A549 (cell line): ENCODE data around the gene FNTB. TPM values are rescaled to one million over a fixed set of nuclear protein-coding genes. Genes with fewer than 3 reads are reported as not detected.

Source experiments
- ATAC-seq, 2 experiments: fragments of 200-7000 bp in 1 of 2; fragments of >200 bp in 1 of 2; cut with Nextera tagmentation in 1 of 2; cut with Tn5 transposase in 1 of 2; 3 replicates each; pipeline versions ENCODE4 v1.8.0 to v1.9.1; 2018 to 2020; ENCODE audit warnings: mild to moderate bottlenecking in 1 of 2, moderate library complexity in 1 of 2
- CTCF ChIA-PET: fragments of 300-600 bp; sonication (Branson Sonifier 250); formaldehyde crosslinking; extraction: SDS; loops from one replicate; lab custom pipeline; 2021; ENCODE audit warnings: antibody characterized with exemption, inconsistent platforms; lab: Yijun Ruan, JAX
- POLR2A ChIA-PET: fragments of 350-600 bp; formaldehyde crosslinking; extraction: SDS; loops from one replicate; lab custom pipeline; 2021; ENCODE audit warnings: antibody characterized with exemption, inconsistent platforms; lab: Yijun Ruan, JAX
- DNase-seq, 2 experiments: peaks; one replicate each; pipeline versions ENCODE4 v3.0.0 to v3.0.0-alpha.2; 2011 to 2016; ENCODE audit warnings: low read depth in 1 of 2, low spot score in 1 of 2
- FAIRE-seq: peaks from 2 replicates; lab custom pipeline; 2011; peaks lifted over from hg19 to GRCh38; lab: Jason Lieb, UNC
- H3K27ac ChIP-seq, 2 experiments: fragments of >200 bp; sonication (Bioruptor Twin); formaldehyde crosslinking; 3 replicates each; pipeline ENCODE4 v1.5.1; 2016 to 2017
- H3K4me1 ChIP-seq: fragments of >200 bp; sonication (Bioruptor Twin); formaldehyde crosslinking; 3 replicates; pipeline ENCODE4 v1.6.1; 2016
- H3K4me2 ChIP-seq: fragments of >200 bp; sonication (Bioruptor Twin); formaldehyde crosslinking; 3 replicates; pipeline ENCODE4 v1.6.1; 2016
- H3K4me3 ChIP-seq: fragments of >200 bp; sonication (Bioruptor Twin); formaldehyde crosslinking; 3 replicates; pipeline ENCODE4 v1.5.1; 2016
- H3K9me3 ChIP-seq: fragments of >200 bp; sonication (Bioruptor Twin); formaldehyde crosslinking; 3 replicates; pipeline ENCODE4 v1.6.1; 2016
- BHLHE40 ChIP-seq: IDR thresholded peaks from 2 replicates; pipeline ENCODE4 v1.6.1; 2012; ENCODE audit warnings: low read depth, low read length, inconsistent platforms
- CBX2 ChIP-seq: fragments of 200-600 bp; sonication (generic); IDR thresholded peaks from 2 replicates; pipeline ENCODE4 v1.6.1; 2016; ENCODE audit warnings: low read depth, mild to moderate bottlenecking, borderline replicate concordance
- CBX8 ChIP-seq: fragments of 200-600 bp; sonication (generic); IDR thresholded peaks from 2 replicates; pipeline ENCODE4 v1.6.1; 2016
- CEBPB ChIP-seq, 2 experiments: fragments of >200 bp in 1 of 2; sonication (Bioruptor Twin) in 1 of 2; formaldehyde crosslinking in 1 of 2; IDR thresholded peaks; 2 replicates each; pipeline ENCODE4 v1.6.1; 2012 to 2016
- E2F6 ChIP-seq: IDR thresholded peaks from 2 replicates; pipeline ENCODE4 v1.6.1; 2012; ENCODE audit warnings: low read depth, borderline replicate concordance
- EHF ChIP-seq: fragments of 250-450 bp; sonication (Bioruptor Pico); IDR thresholded peaks from 2 replicates; pipeline ENCODE4 v1.5.0; 2020; ENCODE audit warnings: mild to moderate bottlenecking
- HOXA7 ChIP-seq: fragments of 250-450 bp; sonication (Bioruptor Pico); IDR thresholded peaks from 2 replicates; pipeline ENCODE4 v1.5.0; 2020; ENCODE audit warnings: mild to moderate bottlenecking, moderate library complexity
- HOXB13 ChIP-seq: fragments of 250-450 bp; sonication (Bioruptor Pico); IDR thresholded peaks from 2 replicates; pipeline ENCODE4 v1.5.0; 2020; ENCODE audit warnings: low read depth, mild to moderate bottlenecking, moderate library complexity
- JUN ChIP-seq, 2 experiments: fragments of >200 bp; sonication (Bioruptor Twin); formaldehyde crosslinking; IDR thresholded peaks; 2 replicates in 1 of 2; 3 replicates in 1 of 2; pipeline ENCODE4 v1.6.1; 2016 to 2017
- MAFK ChIP-seq: fragments of 450-650 bp; IDR thresholded peaks from 2 replicates; pipeline ENCODE4 v1.6.1; 2014; ENCODE audit not compliant: partially characterized antibody
- MAZ ChIP-seq: fragments of 150-350 bp; IDR thresholded peaks from 2 replicates; pipeline ENCODE4 v1.6.1; 2014; ENCODE audit warnings: antibody characterized with exemption, low read depth, low read length, borderline replicate concordance
- NPAS2 ChIP-seq: fragments of 250-450 bp; sonication (Bioruptor Pico); IDR thresholded peaks from 2 replicates; pipeline ENCODE4 v1.8.0; 2022; ENCODE audit warnings: mild to moderate bottlenecking, moderate library complexity, borderline replicate concordance
- PHF8 ChIP-seq: fragments of 200-600 bp; sonication (generic); IDR thresholded peaks from 2 replicates; pipeline ENCODE4 v1.6.1; 2016; ENCODE audit warnings: low read depth, mild to moderate bottlenecking, antibody characterized with exemption, moderate library complexity, borderline replicate concordance
- POLR2A ChIP-seq: IDR thresholded peaks from 2 replicates; pipeline ENCODE4 v1.6.1; 2012; ENCODE audit warnings: mild to moderate bottlenecking, low read length
- RARB ChIP-seq: fragments of 250-450 bp; sonication (Bioruptor Pico); IDR thresholded peaks from 2 replicates; pipeline ENCODE4 v1.8.0; 2021; ENCODE audit warnings: mild to moderate bottlenecking, moderate library complexity
- RCOR1 ChIP-seq: fragments of 150-350 bp; IDR thresholded peaks from 2 replicates; pipeline ENCODE4 v1.6.1; 2014; ENCODE audit warnings: antibody characterized with exemption, low read length, low read depth
- RFX5 ChIP-seq: fragments of 450-650 bp; IDR thresholded peaks from 2 replicates; pipeline ENCODE4 v1.7.1; 2014; ENCODE audit warnings: antibody characterized with exemption, mild to moderate bottlenecking, moderate library complexity
- SREBF2 ChIP-seq: fragments of 450-650 bp; IDR thresholded peaks from 2 replicates; pipeline ENCODE4 v1.6.1; 2014; ENCODE audit warnings: mild to moderate bottlenecking, moderate library complexity
- TP53 ChIP-seq: fragments of 250-450 bp; sonication (Bioruptor Pico); IDR thresholded peaks from 2 replicates; pipeline ENCODE4 v1.5.0; 2021; ENCODE audit warnings: mild to moderate bottlenecking, moderate library complexity
- USF2 ChIP-seq: fragments of 450-650 bp; IDR thresholded peaks from 2 replicates; pipeline ENCODE4 v1.6.1; 2014; ENCODE audit warnings: antibody characterized with exemption
- ZSCAN20 ChIP-seq: fragments of 250-450 bp; sonication (Bioruptor Pico); IDR thresholded peaks from 2 replicates; pipeline ENCODE4 v1.8.0; 2022; ENCODE audit warnings: mild to moderate bottlenecking, moderate library complexity
- WGBS: methylation state at CpG from one replicate; pipeline ENCODE4 v1.1.6; 2017; ENCODE audit errors: missing lambda C conversion rate; 5-methylcytosine and 5-hydroxymethylcytosine counted together
- polyA plus RNA-seq, 4 experiments: library from polyadenylated mRNA; depleted of rRNA in 3 of 4; stranded (reverse); fragments of >200 nt; fragmentation: RNase III in 1 of 4; extraction: RNeasy Plus Mini Kit Qiagen cat#74134 plus additional on column Dnase treatment in 1 of 4; gene quantifications; 2 replicates in 3 of 4; 3 replicates in 1 of 4; pipeline ENCODE4 v1.2.3, GENCODE V29; 2011 to 2017
- TF ChIP-seq, protein P1 (sequence below): fragments of >200 bp; sonication (Bioruptor Twin); formaldehyde crosslinking; IDR thresholded peaks from 3 replicates; pipeline ENCODE4 v1.5.1; 2016
- TF ChIP-seq, protein P2 (sequence below): IDR thresholded peaks from 2 replicates; pipeline ENCODE4 v1.6.1; 2012
- TF ChIP-seq, protein P3 (sequence below): fragments of 250-450 bp; sonication (Bioruptor Pico); IDR thresholded peaks from 2 replicates; pipeline ENCODE4 v1.5.0; 2020; ENCODE audit warnings: low read depth, mild to moderate bottlenecking, moderate library complexity

The FNTB gene
- polyA plus RNA-seq, 2 of the 4 experiments (the other 2 are of a cell fraction), result 28.5 to 41.9 TPM

DNA sequence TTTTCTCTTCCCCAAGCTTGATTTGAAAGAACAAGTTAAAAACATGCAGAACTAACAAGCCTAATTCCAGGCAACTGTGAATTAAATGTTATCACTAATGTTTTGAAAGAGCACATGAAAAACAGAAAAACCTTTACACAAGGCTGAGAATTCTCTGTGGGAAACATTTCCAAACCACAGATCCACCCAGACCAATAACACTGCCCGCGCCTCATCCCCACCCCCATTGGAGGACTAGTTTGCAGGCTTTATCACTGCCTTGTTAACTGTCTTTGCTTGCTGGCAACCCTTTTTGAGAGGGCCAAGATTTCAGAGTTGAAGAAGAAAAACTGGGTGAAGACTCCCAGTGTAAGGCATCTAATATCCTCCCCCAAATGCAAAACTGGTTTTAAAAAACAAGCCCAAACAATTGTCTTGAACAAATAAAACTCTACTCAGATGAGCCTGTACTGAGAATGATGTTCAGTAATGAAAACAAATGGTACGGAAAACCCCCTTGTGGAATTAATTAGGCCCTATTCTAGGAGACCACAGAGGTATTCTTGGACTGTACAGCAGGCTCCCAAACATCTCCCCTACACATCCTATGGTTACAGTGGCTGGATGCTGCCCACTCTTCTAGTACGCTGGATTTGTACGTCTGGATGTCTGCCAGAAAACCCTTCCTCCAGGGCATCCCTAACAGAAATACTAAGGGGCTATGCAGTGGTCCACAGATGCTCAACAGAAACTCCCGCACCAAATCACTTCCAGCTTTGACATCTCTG, 109.8 kb downstream of the FNTB start:
- FAIRE-seq (no peak), ATAC-seq (no peak)
- Histone ChIP-seq H3K4me1 (peaks cover 8% of the 10 kb centered on the region; the same call in 1 of the 3 replicates), H3K27ac (no peak overlapping the region), H3K4me2 (no peak overlapping the region)
- CTCF ChIA-PET, result interaction anchor here (0.7 to 1.8 kb wide), 2 partner anchors 28 to 728 kb away, joined by 3 to 4 read pairs; no protein-coding TSS in a partner anchor
- TF ChIP-seq NPAS2 (CRISPR knock-in tag), result no peak
- no peak for TF ChIP-seq RARB (CRISPR knock-in tag)
- no peak for TF ChIP-seq HOXB13 (CRISPR knock-in tag)
- TF ChIP-seq PHF8, result no peak
- TF ChIP-seq, all 56 proteins: peak for 0
- 91% methylated on average over 6 of the region's 6 CpGs for WGBS
- POLR2A ChIA-PET, result no interaction called here
- no peak overlapping the region for H3K4me3 ChIP-seq
- no peak for DNase-seq
- H3K9me3 ChIP-seq, result no peaks in the 10 kb centered on the region

- H3K27ac ChIP-seq, result no peak overlapping the region
- no peak overlapping the region for H3K4me2 ChIP-seq
- DNase-seq (no peak), FAIRE-seq (no peak), ATAC-seq (no peak)
- H3K4me3 ChIP-seq, result no peak overlapping the region
- ChIA-PET CTCF (interaction anchor here (1.8 kb wide), 1 partner anchor 726 kb away, joined by 4 read pairs; no protein-coding TSS in a partner anchor), POLR2A (no interaction called here)
- 81% methylated on average over 2 of the region's 2 CpGs for WGBS
- TF ChIP-seq NPAS2 (CRISPR knock-in tag) (no peak), SREBF2 (no peak), E2F6 (no peak), CEBPB (IDR thresholded peaks at IDR 0.05) (no peak), EHF (CRISPR knock-in tag) (no peak), POLR2A (no peak), TP53 (CRISPR knock-in tag) (no peak), CBX2 (no peak), ZSCAN20 (CRISPR knock-in tag) (no peak)
- TF ChIP-seq, protein P1, sequence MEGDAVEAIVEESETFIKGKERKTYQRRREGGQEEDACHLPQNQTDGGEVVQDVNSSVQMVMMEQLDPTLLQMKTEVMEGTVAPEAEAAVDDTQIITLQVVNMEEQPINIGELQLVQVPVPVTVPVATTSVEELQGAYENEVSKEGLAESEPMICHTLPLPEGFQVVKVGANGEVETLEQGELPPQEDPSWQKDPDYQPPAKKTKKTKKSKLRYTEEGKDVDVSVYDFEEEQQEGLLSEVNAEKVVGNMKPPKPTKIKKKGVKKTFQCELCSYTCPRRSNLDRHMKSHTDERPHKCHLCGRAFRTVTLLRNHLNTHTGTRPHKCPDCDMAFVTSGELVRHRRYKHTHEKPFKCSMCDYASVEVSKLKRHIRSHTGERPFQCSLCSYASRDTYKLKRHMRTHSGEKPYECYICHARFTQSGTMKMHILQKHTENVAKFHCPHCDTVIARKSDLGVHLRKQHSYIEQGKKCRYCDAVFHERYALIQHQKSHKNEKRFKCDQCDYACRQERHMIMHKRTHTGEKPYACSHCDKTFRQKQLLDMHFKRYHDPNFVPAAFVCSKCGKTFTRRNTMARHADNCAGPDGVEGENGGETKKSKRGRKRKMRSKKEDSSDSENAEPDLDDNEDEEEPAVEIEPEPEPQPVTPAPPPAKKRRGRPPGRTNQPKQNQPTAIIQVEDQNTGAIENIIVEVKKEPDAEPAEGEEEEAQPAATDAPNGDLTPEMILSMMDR, result no peak
- TF ChIP-seq, protein P2, sequence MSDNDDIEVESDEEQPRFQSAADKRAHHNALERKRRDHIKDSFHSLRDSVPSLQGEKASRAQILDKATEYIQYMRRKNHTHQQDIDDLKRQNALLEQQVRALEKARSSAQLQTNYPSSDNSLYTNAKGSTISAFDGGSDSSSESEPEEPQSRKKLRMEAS, result no peak
- H3K9me3 ChIP-seq, result no peaks in the 10 kb centered on the region
- peaks cover 8% of the 10 kb centered on the region; the same call in 1 of the 3 replicates for H3K4me1 ChIP-seq
Observed at GRCh38 chr14:65098586-65098985, 111.9 kb downstream of the FNTB start.

DNA sequence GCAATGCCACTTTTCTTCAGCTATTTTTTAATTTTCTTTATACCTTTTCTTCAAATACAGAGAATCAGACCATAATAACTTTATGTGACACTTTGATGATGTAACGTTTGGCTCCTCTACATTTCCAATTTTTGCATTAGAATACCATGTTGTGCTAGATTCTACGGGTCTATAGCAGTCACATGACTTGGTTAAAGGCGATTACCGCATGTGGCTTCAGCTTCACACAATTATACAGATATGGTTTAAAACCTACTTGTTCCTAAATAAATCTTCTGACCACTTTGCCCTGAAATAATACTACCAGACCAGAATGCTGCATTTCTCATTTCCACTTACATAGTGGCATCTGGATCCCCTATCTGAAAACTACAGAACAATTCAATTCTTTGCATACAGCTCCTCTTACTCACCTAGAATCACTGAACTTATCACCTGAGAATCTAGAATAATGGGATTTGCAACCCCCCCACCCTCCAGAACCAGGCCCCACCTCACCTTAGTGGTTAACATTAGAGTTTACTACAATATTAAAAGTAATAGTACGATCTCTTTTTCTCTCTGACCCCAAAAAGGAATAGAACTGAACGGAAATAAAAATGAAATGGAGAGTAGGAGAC, 114.3 kb downstream of the FNTB start:
- Histone ChIP-seq H3K4me3 (peak overlapping the region; percentile 95), H3K27ac (peak overlapping the region; percentile 78 to 92), H3K4me2 (peak overlapping the region; percentile 77), H3K4me1 (peaks cover 8% of the 10 kb centered on the region; the same call in 1 of the 3 replicates), H3K9me3 (no peaks in the 10 kb centered on the region)
- DNase-seq (no peak), ATAC-seq (no peak), FAIRE-seq (no peak)
- ChIA-PET CTCF (no interaction called here), POLR2A (no interaction called here)
- 56% methylated on average over 6 of the region's 6 CpGs for WGBS
- TF ChIP-seq SREBF2 (no peak), CBX8 (no peak), RFX5 (no peak), USF2 (no peak), RCOR1 (no peak), MAZ (no peak), BHLHE40 (no peak), HOXA7 (no peak), MAFK (no peak), TP53 (CRISPR knock-in tag) (no peak), POLR2A (no peak), JUN (IDR thresholded peaks at IDR 0.05) (no peak)
- TF ChIP-seq, protein P3, sequence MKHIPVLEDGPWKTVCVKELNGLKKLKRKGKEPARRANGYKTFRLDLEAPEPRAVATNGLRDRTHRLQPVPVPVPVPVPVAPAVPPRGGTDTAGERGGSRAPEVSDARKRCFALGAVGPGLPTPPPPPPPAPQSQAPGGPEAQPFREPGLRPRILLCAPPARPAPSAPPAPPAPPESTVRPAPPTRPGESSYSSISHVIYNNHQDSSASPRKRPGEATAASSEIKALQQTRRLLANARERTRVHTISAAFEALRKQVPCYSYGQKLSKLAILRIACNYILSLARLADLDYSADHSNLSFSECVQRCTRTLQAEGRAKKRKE, result no peak
